BLaER1 (cell line): Measurements from ENCODE around the gene SURF4.

ENCODE experiments used
- H3K27ac ChIP-seq: shearing (Covaris generic); formaldehyde crosslinking; 2 replicates; pipeline ENCODE4 v1.8.1; 2022
- H3K27me3 ChIP-seq: shearing (Covaris generic); formaldehyde crosslinking; 2 replicates; pipeline ENCODE4 v1.8.1; 2022
- H3K36me3 ChIP-seq: shearing (Covaris generic); formaldehyde crosslinking; 2 replicates; pipeline ENCODE4 v1.8.1; 2022
- H3K4me1 ChIP-seq: shearing (Covaris generic); formaldehyde crosslinking; 2 replicates; pipeline ENCODE4 v1.8.1; 2022
- H3K4me2 ChIP-seq: shearing (Covaris generic); formaldehyde crosslinking; 2 replicates; pipeline ENCODE4 v1.8.1; 2022
- H3K4me3 ChIP-seq: shearing (Covaris generic); formaldehyde crosslinking; 2 replicates; pipeline ENCODE4 v1.8.1; 2022
- H3K9ac ChIP-seq: shearing (Covaris generic); formaldehyde crosslinking; 2 replicates; pipeline ENCODE4 v1.8.1; 2022
- H3K9me3 ChIP-seq: shearing (Covaris generic); formaldehyde crosslinking; 2 replicates; pipeline ENCODE4 v1.8.1; 2022
- H4K20me1 ChIP-seq: shearing (Covaris generic); formaldehyde crosslinking; 2 replicates; pipeline ENCODE4 v1.8.1; 2022
- Cebpa-rat ChIP-seq: shearing (Covaris generic); IDR thresholded peaks from 2 replicates; pipeline ENCODE4 v1.8.1; 2022

Gene SURF4

GRCh38 chr9:133375116-133375723 is 640 bp downstream of the SURF4 start:
- Histone ChIP-seq H3K4me1 (peaks cover 57% of the 10 kb centered on the region), H3K9ac (peak overlapping the region; percentile 99), H3K27me3 (no peaks in the 10 kb centered on the region), H3K4me2 (peak overlapping the region; percentile 96), H3K36me3 (peaks cover 37% of the 10 kb centered on the region), H4K20me1 (peaks cover 55% of the 10 kb centered on the region), H3K9me3 (peaks cover 15% of the 10 kb centered on the region), H3K27ac (peak overlapping the region; percentile 99), H3K4me3 (peak overlapping the region; percentile 98)
- no peak for TF ChIP-seq Cebpa-rat

GRCh38 chr9:133374612-133375115 is 1.2 kb downstream of the SURF4 start:
- Histone ChIP-seq H3K36me3 (peaks cover 43% of the 10 kb centered on the region), H3K27me3 (no peaks in the 10 kb centered on the region), H3K9me3 (peaks cover 15% of the 10 kb centered on the region), H3K4me2 (peak overlapping the region; percentile 96), H3K27ac (peak overlapping the region; percentile 99), H3K4me3 (peak overlapping the region; percentile 98), H3K9ac (peak overlapping the region; percentile 99), H3K4me1 (peaks cover 63% of the 10 kb centered on the region), H4K20me1 (peaks cover 61% of the 10 kb centered on the region)
- TF ChIP-seq Cebpa-rat: no peak

- Histone ChIP-seq H3K27ac (no peak overlapping the region), H3K27me3 (no peaks in the 10 kb centered on the region), H3K4me3 (no peak overlapping the region), H4K20me1 (peaks cover 86% of the 10 kb centered on the region), H3K36me3 (peaks cover 68% of the 10 kb centered on the region), H3K9me3 (no peaks in the 10 kb centered on the region), H3K4me1 (peaks cover 70% of the 10 kb centered on the region), H3K9ac (peak overlapping the region; percentile 63), H3K4me2 (peak overlapping the region; percentile 48)
- no peak for TF ChIP-seq Cebpa-rat
Measured at GRCh38 chr9:133372144-133372543, 3.7 kb downstream of the SURF4 start.

GRCh38 chr9:133371261-133371711 is 4.6 kb downstream of the SURF4 start:
- Histone ChIP-seq H3K27me3 (no peaks in the 10 kb centered on the region), H4K20me1 (peaks cover 94% of the 10 kb centered on the region), H3K4me1 (peaks cover 62% of the 10 kb centered on the region), H3K4me3 (no peak overlapping the region), H3K36me3 (peaks cover 76% of the 10 kb centered on the region), H3K4me2 (peak overlapping the region; percentile 48), H3K9me3 (no peaks in the 10 kb centered on the region), H3K27ac (0 out of 2 replicates have a peak overlapping the region, but pooled peaks have one; percentile 14), H3K9ac (peak overlapping the region; percentile 63)
- no peak for TF ChIP-seq Cebpa-rat

GRCh38 chr9:133370685-133371084 is 5.2 kb downstream of the SURF4 start:
- H3K9me3 ChIP-seq: no peaks in the 10 kb centered on the region
- H3K9ac ChIP-seq: peak overlapping the region; percentile 63
- TF ChIP-seq Cebpa-rat: no peak
- no peak overlapping the region for H3K27ac ChIP-seq
- H3K4me2 ChIP-seq: 0 out of 2 replicates have a peak overlapping the region, but pooled peaks have one; percentile 48
- no peak overlapping the region for H3K4me3 ChIP-seq
- peaks cover 82% of the 10 kb centered on the region for H3K36me3 ChIP-seq
- peaks cover 62% of the 10 kb centered on the region for H3K4me1 ChIP-seq
- H4K20me1 ChIP-seq: peaks cover 100% of the 10 kb centered on the region
- no peaks in the 10 kb centered on the region for H3K27me3 ChIP-seq

GRCh38 chr9:133369933-133370332 is 5.9 kb downstream of the SURF4 start:
- H3K4me3 ChIP-seq: no peak overlapping the region
- H3K27me3 ChIP-seq: no peaks in the 10 kb centered on the region
- TF ChIP-seq Cebpa-rat: no peak
- peaks cover 100% of the 10 kb centered on the region for H4K20me1 ChIP-seq
- peaks cover 66% of the 10 kb centered on the region for H3K4me1 ChIP-seq
- no peaks in the 10 kb centered on the region for H3K9me3 ChIP-seq
- H3K36me3 ChIP-seq: peaks cover 90% of the 10 kb centered on the region
- 0 out of 2 replicates have a peak overlapping the region, but pooled peaks have one; percentile 23 for H3K4me2 ChIP-seq
- H3K9ac ChIP-seq: 0 out of 2 replicates have a peak overlapping the region, but pooled peaks have one; percentile 16
- H3K27ac ChIP-seq: no peak overlapping the region

- peaks cover 94% of the 10 kb centered on the region for H3K36me3 ChIP-seq
- peaks cover 63% of the 10 kb centered on the region for H3K4me1 ChIP-seq
- H3K9ac ChIP-seq: 0 out of 2 replicates have a peak overlapping the region, but pooled peaks have one; percentile 16
- peaks cover 99% of the 10 kb centered on the region for H4K20me1 ChIP-seq
- H3K4me2 ChIP-seq: 0 out of 2 replicates have a peak overlapping the region, but pooled peaks have one; percentile 23
- H3K27me3 ChIP-seq: no peaks in the 10 kb centered on the region
- H3K4me3 ChIP-seq: no peak overlapping the region
- H3K9me3 ChIP-seq: no peaks in the 10 kb centered on the region
- no peak for TF ChIP-seq Cebpa-rat
- H3K27ac ChIP-seq: no peak overlapping the region
Measured at GRCh38 chr9:133369422-133369821, 6.4 kb downstream of the SURF4 start.

- Histone ChIP-seq H3K27me3 (no peaks in the 10 kb centered on the region), H3K4me2 (0 out of 2 replicates have a peak overlapping the region, but pooled peaks have one; percentile 23), H3K9ac (0 out of 2 replicates have a peak overlapping the region, but pooled peaks have one; percentile 9), H3K36me3 (peaks cover 99% of the 10 kb centered on the region), H3K27ac (no peak overlapping the region), H4K20me1 (peaks cover 99% of the 10 kb centered on the region), H3K4me3 (no peak overlapping the region), H3K4me1 (peaks cover 53% of the 10 kb centered on the region), H3K9me3 (no peaks in the 10 kb centered on the region)
- no peak for TF ChIP-seq Cebpa-rat
Measured at GRCh38 chr9:133368249-133368881, 7.5 kb downstream of the SURF4 start.

GRCh38 chr9:133367778-133368177 is 8.1 kb downstream of the SURF4 start:
- peaks cover 99% of the 10 kb centered on the region for H4K20me1 ChIP-seq
- H3K9ac ChIP-seq: 0 out of 2 replicates have a peak overlapping the region, but pooled peaks have one; percentile 9
- H3K36me3 ChIP-seq: peaks cover 99% of the 10 kb centered on the region
- no peak for TF ChIP-seq Cebpa-rat
- no peaks in the 10 kb centered on the region for H3K27me3 ChIP-seq
- H3K4me2 ChIP-seq: no peak overlapping the region
- no peak overlapping the region for H3K27ac ChIP-seq
- peaks cover 47% of the 10 kb centered on the region for H3K4me1 ChIP-seq
- H3K9me3 ChIP-seq: no peaks in the 10 kb centered on the region
- no peak overlapping the region for H3K4me3 ChIP-seq

- H3K27ac ChIP-seq: no peak overlapping the region
Measured at GRCh38 chr9:133367221-133367620, 8.6 kb downstream of the SURF4 start.

More at GRCh38 chr9:133367221-133367620, 8.6 kb downstream of the SURF4 start:
- peaks cover 46% of the 10 kb centered on the region for H3K4me1 ChIP-seq
- peaks cover 99% of the 10 kb centered on the region for H3K36me3 ChIP-seq
- H3K9me3 ChIP-seq: no peaks in the 10 kb centered on the region
- TF ChIP-seq Cebpa-rat: no peak
- H3K27me3 ChIP-seq: no peaks in the 10 kb centered on the region
- H4K20me1 ChIP-seq: peaks cover 99% of the 10 kb centered on the region
- no peak overlapping the region for H3K4me3 ChIP-seq
- no peak overlapping the region for H3K4me2 ChIP-seq
- H3K9ac ChIP-seq: no peak overlapping the region
